Cardiac atrium fibroblast (primary cell): ENCODE measurements around the gene ORMDL1. TPM values are rescaled to one million over a fixed set of nuclear protein-coding genes. Genes with fewer than 3 reads are reported as not detected.

ENCODE experiments used
- total RNA-seq: library from RNA; depleted of rRNA; stranded (reverse); fragments of >200 nt; gene quantifications from 2 replicates; pipeline ENCODE4 v1.2.3, GENCODE V29; 2015

ORMDL1 gene
- total RNA-seq: 39.2 and 54.0 TPM in 2 replicates

DNA sequence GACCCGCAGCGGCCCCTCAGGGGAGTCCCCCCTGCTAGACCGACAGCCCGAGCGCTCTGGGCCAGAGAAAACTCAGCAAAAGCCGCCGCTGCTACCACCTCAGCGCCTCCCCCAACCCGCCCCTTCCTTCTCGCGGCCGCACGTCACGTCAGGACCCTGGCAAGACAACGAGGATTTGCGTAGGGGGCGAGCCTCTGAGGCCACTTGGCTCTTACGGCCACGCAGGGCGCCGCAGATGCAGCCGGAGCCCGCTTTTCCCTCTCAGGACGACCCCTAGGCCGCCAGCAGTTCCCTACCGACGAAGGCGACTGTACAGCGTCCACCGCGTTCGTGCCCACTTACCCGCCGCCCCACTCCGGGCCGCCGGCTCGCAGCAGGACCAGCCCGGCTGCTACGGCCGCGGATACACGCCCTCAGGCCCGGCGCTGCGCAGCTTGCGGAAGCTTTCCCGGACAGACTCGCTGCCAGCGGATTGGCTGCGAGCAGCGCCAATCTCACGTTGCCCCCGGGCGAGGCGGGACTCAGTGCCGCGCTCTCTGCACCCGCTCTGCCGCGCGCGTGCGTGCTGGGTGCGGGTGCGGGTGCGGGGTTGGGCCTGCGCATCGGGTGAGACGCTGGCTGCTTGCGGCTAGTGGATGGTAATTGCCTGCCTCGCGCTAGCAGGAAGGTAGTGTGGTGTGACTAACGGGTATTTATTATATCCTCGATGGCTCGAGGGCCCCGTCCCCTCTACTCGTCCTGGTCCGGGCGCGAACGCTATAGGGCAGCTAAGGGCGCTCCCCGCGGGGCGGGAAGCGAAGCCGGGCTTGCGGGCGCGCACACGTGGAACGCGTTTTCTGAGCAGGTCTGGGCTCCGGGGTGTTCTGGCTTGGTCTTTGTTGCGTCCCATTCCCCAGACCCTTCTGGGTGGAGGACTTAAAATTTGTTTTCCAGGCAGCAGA lies at the start of gene ORMDL1, which contains the start of gene PMS1:
Gene ORMDL1, minus strand, starts transcription at position 413 of the 941 bp plus-strand sequence. CDS start 1,744 bp downstream, outside the sequence.
Gene PMS1, plus strand, starts transcription at position 524 of the 941 bp plus-strand sequence. CDS start 7,360 bp downstream, outside the sequence.

DNA sequence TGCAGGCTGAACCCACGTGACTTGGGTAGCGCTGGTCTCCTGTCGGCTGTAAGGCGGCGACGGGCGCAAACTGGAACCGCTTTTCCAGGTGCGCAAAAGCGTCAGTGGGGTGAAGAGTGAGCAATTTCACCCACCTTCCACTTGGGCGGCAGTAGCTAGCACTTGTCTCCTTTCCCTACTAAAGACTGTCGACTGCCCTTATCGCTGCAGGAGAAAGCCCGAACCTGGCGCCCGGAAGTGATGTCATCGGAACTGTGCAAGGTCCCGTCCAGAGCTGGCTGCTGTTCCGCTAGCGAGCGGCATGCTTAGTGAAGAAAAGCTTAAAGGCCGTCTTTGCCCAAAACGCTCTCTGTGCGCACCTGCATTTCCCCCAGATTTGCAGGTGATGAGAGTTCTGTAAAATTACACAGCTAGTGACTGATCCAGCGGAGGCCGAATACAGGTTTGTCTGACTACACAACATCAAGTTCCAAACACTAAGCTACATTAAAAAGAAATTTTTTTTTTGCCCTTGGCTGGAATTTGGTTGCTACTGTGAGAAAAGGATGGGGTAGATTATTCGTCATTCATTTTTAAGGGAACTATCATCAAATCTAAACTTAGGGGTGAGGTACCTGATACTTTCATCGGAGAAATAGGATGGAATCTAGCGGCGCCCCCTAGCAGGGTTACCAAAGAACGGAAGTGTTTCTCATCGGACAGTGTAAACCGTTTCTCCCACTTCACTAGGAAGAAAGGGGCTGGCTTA lies 21.4 kb downstream of the ORMDL1 start, which contains the start of gene OSGEPL1:
Gene OSGEPL1, minus strand, starts transcription at position 242 of the 748 bp plus-strand sequence. CDS start 1,152 bp downstream, outside the sequence.

Other genes starting within 250 kb of the ORMDL1 start
- gene SLC40A1, start 203.6 kb downstream of the ORMDL1 start, total RNA-seq: 3.9 and 5.2 TPM in 2 replicates
- gene ASNSD1, start 122.9 kb downstream of the ORMDL1 start, total RNA-seq: 40.8 and 64.3 TPM in 2 replicates
- gene ANKAR, start 109.7 kb downstream of the ORMDL1 start, total RNA-seq: 0.97 and 4.3 TPM in 2 replicates
- gene OSGEPL1, start 21.5 kb downstream of the ORMDL1 start, total RNA-seq: 5.6 and 10.2 TPM in 2 replicates
- 7.4 and 8.3 TPM in 2 replicates for gene PMS1, start 111 bp upstream of the ORMDL1 start, total RNA-seq